Measurements from ENCODE around the gene ZNF862. TPM values are rescaled to one million over a fixed set of nuclear protein-coding genes. Genes with fewer than 3 reads are reported as not detected.

The ZNF862 gene
- total and polyA plus RNA-seq, 2 of the 8 experiments (the other 6 are each of a cell fraction or from before 2014, with no cell fraction given): 1.8 to 3.9 TPM

DNA sequence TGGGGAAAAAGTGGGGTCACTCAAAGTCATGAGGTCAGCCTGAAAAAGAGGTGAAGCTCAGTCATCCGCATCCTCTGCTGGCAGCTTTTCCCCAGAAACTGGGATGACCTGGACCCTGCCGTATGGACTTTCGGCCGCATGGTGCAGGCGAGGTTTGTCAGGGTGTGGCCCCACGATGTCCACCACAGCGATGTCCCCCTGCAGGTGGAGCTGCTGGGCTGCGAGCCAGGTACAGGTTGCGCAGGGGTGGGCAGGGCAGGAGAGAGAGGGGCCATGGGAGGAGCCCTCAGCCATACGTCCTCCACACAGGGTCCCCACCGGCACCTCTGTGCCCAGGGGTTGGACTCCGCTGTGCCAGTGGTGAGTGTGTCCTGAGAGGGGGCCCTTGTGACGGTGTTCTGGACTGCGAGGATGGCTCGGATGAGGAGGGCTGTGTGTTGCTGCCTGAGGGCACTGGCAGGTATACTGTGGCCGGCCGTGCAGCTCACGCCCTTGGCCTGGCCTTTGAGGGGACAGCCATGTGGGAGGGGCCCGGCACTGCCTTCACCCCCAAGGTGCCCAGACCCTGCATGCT lies 41.8 kb upstream of the ZNF862 start (continued):
- TF ChIP-seq, protein P1, sequence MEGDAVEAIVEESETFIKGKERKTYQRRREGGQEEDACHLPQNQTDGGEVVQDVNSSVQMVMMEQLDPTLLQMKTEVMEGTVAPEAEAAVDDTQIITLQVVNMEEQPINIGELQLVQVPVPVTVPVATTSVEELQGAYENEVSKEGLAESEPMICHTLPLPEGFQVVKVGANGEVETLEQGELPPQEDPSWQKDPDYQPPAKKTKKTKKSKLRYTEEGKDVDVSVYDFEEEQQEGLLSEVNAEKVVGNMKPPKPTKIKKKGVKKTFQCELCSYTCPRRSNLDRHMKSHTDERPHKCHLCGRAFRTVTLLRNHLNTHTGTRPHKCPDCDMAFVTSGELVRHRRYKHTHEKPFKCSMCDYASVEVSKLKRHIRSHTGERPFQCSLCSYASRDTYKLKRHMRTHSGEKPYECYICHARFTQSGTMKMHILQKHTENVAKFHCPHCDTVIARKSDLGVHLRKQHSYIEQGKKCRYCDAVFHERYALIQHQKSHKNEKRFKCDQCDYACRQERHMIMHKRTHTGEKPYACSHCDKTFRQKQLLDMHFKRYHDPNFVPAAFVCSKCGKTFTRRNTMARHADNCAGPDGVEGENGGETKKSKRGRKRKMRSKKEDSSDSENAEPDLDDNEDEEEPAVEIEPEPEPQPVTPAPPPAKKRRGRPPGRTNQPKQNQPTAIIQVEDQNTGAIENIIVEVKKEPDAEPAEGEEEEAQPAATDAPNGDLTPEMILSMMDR (IDR thresholded peaks at IDR 0.05; ENCODE audit: control extremely low read depth in 1 of 3, insufficient read depth in 1 of 3, low read depth in 1 of 3, low read length in 3 of 3): peak in 2 of 3 experiments; percentile 47 to 50; a peak in 3 of 4 replicates
- TF ChIP-seq, protein P2, sequence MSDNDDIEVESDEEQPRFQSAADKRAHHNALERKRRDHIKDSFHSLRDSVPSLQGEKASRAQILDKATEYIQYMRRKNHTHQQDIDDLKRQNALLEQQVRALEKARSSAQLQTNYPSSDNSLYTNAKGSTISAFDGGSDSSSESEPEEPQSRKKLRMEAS (IDR thresholded peaks at IDR 0.05): peak; percentile 75
- TF ChIP-seq BRCA1 (IDR thresholded peaks at IDR 0.05; ENCODE audit: low read depth, low read length): no peak
- peak; percentile 46 to 60 for TF ChIP-seq RAD21 (IDR thresholded peaks at IDR 0.05 in 1 of 2, conservative IDR thresholded peaks at IDR 0.05 in 1 of 2; ENCODE audit: low read depth in 2 of 2, low read length in 2 of 2)
- no peak for TF ChIP-seq ASH2L (IDR thresholded peaks at IDR 0.05; ENCODE audit: low read length)
